ENCODE data around the gene SAMD4B.

DNA sequence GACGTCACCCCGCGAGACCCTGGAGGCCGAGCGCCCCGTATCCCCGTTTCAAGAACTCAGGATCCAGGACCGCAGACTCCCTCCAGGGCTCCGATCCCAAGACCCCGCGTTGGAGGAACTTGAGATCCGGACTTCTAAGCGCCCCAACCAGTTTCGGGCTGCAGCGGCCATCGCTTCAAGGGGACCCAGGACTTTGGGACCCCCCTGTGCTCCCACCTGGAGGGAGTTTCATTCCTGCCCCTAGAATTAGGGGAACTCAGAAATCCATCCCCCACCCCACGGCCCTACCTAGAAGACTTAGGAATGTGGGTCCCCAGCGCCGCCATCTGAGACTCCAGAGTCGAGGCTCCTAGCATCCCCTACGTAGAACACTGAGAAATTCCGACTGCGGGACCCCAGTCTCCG lies 70.6 kb downstream of the SAMD4B start:
- TF ChIP-seq, protein P1, sequence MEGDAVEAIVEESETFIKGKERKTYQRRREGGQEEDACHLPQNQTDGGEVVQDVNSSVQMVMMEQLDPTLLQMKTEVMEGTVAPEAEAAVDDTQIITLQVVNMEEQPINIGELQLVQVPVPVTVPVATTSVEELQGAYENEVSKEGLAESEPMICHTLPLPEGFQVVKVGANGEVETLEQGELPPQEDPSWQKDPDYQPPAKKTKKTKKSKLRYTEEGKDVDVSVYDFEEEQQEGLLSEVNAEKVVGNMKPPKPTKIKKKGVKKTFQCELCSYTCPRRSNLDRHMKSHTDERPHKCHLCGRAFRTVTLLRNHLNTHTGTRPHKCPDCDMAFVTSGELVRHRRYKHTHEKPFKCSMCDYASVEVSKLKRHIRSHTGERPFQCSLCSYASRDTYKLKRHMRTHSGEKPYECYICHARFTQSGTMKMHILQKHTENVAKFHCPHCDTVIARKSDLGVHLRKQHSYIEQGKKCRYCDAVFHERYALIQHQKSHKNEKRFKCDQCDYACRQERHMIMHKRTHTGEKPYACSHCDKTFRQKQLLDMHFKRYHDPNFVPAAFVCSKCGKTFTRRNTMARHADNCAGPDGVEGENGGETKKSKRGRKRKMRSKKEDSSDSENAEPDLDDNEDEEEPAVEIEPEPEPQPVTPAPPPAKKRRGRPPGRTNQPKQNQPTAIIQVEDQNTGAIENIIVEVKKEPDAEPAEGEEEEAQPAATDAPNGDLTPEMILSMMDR (IDR thresholded peaks at IDR 0.05; ENCODE audit: low read length) = no peak; the same call in 1 of the 2 replicates
- no peak for TF ChIP-seq EZH2 (optimal IDR thresholded peaks at IDR 0.05; ENCODE audit: low read depth, low read length)
- TF ChIP-seq EZH2phosphoT487 (IDR thresholded peaks at IDR 0.05; ENCODE audit: low read length) = no peak
